Stimulated activated CD4-positive, alpha-beta T cell treated with anti-CD3 and anti-CD28 coated beads, TNF-alpha, amount 100 ng/mL, for 4 hours (primary cell): ENCODE data around the gene WFDC8.
"Not testable (repeated sequence)": the region's sequence is repeated elsewhere in the genome, so short reads cannot be mapped to it uniquely, and the experiment has no call there.

Experiments used
- DNase-seq, 3 experiments: peaks; one replicate each; pipeline ENCODE4 v3.0.0-alpha.2; 2020; ENCODE audit warnings: low read depth in 3 of 3

Gene WFDC8

DNA sequence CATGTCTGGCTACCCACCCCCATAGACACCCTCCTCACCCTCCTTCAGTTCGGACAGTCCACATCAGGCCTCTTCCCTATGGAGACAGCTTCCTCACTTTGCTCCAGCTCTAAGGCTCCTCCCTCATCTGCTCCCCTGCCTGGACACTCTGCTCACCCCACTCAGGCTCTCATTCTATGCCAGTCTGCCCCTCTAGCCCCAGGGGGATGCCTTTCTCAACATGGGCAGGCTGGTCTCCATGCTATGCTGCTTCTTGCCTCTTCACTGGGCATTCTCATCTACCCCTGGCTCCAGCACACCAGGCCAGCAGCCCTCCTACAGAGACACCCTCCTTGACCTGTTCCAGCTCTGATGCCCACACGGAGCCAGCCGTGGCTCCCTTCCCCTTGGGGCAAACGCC lies at the start of gene WFDC8:
TSS of gene WFDC8 (minus strand) at position 101 of the 400 bp plus-strand sequence. CDS start at position 64, 37 bp downstream.
- DNase-seq = no peak

DNA sequence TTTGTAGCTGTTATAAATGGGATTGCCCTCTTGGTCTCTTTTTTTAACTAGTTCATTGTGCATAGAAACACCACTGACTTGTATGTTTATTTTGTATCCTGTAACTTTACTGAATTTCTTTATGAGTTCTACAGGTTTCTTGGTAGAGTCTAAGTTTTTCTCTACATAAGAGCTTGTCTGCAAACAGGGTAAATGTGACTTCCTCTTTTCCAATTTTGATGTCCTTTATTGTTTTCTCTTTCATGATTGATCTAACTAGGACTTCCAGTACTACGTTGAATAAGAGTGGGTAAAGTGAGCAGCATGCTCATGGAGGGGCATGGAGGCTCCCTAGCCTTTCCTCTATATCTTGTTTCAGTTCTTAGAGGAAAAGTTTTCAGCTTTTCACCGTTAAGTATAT lies 47.5 kb upstream of the WFDC8 start:
- no peak for DNase-seq

DNA sequence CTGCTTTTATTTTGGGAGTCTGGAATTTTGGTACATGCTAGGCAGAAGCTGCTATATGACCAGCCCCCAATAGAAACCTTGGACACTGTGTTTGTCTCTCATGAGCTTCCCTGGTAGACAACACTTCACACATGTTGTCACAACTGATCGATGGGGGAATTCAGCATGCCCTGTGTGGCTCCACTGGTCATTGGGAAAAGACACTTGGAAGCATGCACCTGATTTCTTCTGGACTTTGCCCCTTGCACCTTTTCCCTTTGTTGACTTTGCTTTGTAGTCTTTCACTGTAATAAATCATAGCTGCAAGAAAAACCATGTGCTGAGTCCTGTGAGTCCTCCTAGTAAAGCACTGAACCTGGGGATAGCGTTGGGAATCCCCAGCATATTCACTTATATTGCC lies 42.5 kb upstream of the WFDC8 start:
- DNase-seq = no peak

DNA sequence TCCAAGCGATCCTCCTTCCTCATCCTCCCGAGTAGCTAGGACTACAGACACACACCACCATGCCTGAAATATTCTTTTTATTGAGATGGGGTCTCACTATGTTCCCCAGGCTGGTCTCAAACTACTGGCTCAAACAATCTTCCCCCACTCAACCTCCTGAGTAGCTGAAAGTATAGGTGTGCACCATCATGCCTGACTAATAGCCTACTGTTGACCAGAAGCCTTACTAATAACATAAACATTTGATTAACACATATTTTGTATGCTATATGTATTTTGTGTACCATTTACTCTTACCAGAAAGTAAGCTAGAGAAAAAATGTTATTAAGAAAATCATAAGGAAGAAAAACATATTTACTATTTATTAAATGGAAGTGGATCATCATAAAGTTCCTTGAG lies 38.5 kb upstream of the WFDC8 start:
- DNase-seq = no peak

DNA sequence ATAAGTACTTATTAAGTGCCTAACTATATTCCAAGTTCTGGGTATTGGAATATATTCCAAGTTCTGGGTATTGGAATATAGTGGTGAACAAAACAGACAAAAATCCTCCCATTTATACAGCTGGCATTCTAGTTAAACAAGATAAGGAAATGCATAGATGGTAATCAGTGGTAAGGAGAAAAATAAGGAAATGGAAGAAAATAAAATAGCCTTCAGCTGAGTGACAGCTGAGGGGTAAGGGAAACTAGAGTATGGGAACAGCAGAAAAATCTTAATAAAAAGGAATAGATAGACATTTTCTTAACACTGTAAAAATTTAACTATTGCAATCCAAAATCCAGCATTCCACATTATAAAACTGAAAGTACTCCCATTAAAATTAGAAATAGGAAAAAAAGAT lies 33.2 kb upstream of the WFDC8 start:
- no peak for DNase-seq

DNA sequence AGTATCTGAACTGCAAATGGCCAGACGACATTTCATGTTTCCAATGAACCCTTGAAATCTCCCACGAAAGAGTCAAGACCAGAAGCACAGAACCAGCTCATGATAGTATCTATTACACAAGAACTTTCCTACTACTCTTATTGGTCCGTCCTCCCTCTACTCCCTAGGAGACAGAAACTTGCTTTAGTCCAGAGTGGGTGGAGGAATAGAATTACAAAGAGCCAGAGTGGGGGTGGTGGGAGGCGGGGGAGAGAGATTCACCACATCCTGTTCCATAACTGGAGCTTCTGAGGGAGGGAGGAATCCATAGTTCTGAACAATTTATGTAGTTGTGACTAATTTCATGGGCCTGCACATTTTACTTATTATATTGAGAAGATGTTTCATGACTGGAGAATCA lies 32.0 kb upstream of the WFDC8 start:
- DNase-seq = no peak

DNA sequence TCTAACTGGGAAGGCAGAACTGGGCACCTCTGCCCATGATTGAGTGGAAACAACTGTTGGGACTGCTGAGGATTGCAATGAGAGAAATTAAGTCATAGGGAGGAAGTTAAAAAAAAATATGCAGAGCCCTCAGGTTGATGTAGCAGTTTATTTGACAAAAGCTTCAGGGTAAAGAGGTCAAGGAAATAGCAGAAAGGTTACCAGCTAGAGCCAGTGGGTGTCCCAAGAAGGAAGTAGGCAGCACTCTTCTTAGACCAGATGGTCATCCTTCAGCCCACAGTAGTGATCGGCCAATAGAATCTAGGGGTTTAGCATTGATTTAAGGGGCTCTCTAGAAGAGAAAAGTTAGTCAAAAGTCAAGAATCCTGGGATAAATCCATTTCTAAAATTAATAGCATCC lies 28.7 kb upstream of the WFDC8 start:
- DNase-seq = no peak

DNA sequence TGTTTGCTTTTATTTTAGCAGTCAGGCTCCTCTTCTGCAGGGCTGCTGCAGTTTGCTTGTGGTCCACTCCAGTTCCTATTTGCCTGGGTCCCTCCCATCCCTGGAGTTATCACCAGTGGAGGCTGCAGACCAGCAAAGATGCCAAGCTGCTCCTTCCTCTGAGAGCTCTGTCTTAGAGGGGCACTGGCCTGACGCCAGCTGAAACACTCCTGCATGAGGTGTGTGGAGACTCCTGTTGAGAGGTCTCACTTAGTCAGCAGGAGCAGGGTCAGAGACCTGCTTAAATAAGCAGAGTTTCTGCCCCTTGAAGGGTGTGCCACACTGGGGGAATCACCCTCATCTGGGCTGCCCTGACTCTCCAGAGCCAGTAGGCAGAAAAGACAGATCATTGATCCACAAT lies 16.2 kb upstream of the WFDC8 start:
- DNase-seq = no peak

DNA sequence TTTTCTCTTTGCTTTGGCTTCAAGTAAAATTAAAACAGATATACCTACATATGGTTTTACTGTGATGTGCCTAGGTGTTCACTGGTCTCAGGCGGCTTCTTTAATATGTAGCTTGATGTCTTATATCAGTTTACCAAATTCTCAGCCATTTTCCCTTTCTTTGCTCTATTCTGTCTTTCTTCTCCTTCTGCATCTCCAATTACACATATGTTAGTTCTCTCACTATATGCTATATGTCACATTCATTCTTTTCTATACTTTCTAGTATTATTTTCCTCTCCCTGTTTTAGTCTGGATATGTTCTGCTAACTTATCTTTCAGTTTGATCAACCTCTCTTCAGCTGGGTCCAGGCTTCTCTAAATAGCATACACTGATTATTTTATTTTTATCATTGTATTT lies 14.4 kb upstream of the WFDC8 start:
- no peak for DNase-seq

DNA sequence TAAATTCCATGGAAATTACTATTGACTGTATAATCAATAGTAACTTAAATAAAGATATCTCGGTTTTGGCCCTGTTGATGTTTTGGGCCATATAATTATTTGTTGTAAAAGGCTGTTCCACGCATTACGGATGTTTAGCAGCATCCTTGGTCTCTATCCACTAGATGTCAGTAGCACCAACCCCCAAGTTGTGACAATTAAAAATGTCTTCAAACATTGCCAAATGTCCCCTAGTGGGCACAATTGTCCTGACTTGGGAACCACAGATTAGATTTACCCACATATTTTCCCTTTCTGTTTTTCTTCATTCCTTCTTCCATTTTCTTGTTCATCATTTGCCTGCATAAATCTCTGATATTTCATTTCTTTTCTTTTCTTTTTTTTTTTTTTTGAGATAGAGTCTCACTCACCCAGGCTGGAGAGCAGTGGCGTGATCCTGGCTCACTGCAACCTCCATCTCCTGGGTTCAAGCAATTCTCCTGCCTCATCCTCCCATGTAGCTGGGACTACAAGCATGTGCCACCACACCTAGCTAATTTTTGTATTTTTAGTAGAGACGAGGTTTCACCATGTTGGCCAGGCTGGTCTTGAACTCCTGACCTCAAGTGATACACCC lies 13.6 kb upstream of the WFDC8 start:
- no peak for DNase-seq

DNA sequence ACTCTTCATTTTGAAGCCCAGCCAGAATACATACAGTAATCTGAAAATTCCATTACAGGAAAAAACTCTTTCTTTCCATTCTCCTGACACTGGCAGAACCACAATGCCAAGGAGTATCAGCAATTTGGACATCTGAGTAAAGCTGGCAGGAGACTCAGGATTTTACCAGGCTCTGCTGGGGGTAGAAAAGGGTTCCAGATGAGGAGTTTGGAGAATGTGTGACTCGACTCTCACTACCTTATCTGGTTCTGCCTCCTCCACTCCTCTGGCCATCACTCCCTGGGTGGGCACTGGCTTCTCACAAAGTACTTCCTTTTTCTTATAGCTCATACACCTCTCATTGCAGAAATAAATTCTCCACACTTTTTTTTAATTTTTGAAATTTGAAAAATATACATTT lies 10.6 kb upstream of the WFDC8 start:
- DNase-seq = no peak

DNA sequence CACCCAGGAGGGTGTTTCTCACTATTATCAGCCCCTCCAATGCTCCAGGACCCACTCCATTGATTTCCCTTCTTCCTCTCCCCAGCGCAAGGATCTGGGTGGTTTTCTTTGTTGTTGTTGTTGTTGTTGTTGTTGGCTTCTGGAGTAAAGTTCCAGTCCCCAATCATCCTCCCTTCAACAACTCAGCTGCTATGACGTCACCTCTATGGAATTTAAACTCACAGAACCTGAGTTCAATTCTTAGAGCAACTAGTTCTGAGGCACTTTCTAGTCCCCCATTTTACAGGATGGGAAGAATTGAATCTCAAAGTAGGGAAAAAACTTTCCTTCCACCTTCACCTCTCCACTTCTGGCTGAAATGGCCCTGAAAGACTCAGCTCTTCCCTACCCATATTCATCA lies 9.7 kb upstream of the WFDC8 start:
- no peak for DNase-seq

DNA sequence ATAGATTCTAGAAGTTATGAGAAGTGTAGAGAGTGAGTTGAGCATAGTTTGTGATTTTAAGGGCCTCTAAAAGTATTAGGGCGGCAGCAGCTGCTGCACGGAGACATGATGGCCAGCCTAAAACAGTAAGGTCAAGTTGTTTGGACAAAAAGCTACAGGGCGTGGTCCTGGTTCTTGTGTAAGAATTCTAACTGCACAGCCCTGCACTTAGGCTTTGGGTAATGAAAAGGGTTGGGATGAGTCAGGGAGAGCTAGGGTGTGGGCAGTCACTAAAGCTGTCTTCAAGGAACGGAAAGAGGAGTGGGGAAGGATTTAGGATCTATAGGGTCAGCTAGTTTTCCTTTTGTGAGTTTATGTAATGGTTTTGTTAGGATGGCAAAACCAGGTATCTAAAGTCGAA lies 6.9 kb upstream of the WFDC8 start:
- not testable (repeated sequence) for DNase-seq

DNA sequence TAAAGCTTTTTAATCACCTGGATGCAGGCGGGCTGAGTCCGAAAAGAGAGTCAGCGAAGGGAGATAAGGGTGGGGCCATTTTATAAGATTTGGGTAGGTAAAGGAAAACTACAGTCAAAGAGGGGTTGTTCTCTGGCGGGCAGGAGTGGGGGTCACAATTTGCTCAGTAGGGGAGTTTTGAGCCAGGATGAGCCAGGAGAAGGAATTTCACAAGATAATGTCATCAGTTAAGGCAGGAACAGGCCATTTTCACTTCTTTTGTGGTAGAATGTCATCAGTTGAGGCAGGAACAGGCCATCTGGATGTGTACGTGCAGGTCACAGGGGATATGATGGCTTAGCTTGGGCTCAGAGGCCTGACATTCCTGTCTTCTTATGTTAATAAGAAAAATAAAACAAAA lies 5.2 kb upstream of the WFDC8 start:
- not testable (repeated sequence) for DNase-seq

DNA sequence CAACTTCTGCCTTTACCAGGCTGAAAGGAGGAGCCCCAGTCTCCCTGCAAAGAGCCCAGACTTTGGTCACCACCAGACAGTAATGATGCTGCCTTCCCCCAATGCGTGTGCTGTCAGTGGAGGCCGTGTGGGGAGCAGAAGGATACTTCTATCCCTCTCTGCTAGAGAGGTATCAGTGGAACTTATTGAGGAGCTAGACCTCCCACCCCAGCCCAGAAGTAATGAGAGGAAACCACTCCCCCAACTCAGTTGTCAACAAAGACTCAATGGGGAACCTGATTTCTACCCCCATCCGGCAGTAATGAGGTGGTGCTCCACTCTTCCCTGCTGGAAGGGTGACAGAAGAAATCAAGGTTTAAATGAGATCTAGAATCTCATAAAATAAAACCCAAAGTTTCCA lies 4.4 kb upstream of the WFDC8 start:
- no peak for DNase-seq

DNA sequence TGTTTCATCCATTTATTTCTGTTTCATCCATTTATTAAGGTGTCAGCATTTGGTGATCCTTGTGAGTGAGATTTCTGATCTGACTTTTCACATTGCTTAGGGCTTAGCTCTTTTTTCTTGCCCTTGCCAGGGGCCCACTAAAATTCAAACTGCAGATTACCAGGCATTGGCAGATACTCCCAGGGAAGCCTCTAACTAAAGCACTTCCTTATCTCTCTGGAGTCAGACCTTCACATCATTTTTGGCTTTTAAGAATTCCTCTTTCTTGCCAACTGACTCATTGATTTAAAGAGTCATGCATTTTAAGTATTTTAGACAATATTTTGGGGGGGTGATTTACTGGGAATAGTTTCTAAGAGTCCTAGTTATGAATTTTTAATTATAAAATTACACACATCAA lies 2.6 kb upstream of the WFDC8 start:
- no peak for DNase-seq

DNA sequence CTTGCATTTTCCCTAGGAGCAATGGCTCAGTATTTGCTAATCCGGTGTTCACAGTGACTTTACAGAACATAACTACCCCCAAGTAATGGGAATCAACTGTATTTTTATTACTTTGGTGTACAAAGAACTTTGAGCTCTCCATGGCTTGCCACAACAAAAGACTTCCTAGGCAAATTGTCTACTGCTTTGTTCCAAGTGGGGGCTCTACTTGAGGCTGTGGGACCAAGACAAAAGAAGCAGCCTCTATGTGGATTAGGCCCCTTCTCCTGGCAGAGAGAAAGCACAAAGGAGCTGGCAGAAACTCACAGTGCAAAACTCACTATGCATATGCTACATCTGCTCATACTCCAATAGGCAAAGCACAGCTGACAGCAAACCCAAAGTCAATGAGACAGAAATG lies 853 bp downstream of the WFDC8 start:
- DNase-seq = no peak

DNA sequence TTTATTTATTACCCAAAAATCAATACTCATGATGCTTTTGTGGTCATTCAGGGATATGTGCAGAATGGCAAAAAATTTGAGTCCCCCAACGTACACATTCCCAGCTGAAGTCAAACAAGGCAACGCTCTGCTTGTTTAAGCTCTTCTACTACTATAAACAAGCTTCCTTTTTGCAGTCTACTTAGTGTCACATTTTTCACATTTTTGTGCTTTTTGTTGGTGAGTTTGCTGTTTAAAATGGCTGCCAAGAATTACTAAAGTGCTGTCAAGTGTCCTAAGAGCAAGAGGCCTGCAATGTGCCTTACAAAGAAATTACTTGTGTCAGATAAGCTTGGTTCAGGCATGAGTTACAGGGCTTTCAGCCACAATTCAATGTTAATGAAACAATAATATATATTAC lies 2.1 kb downstream of the WFDC8 start:
- no peak for DNase-seq

DNA sequence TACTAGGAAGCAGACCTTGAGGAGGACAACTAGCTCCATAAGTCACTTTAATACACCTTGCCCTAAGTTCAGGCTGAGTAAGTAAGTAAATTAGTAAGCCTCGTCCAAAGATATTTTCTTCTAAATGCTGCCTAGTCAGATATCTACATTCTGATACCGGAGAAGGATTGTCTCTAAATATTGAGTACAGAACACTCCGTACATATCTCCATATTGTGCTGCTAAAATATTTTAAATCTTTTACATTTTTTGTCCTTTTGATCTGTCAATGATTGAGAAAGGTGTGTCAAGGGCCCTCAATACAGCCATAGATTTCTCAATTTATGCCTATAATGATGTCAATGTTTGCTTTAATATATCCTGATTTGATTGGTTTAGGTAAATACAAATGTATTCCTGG lies 3.2 kb downstream of the WFDC8 start:
- no peak for DNase-seq

DNA sequence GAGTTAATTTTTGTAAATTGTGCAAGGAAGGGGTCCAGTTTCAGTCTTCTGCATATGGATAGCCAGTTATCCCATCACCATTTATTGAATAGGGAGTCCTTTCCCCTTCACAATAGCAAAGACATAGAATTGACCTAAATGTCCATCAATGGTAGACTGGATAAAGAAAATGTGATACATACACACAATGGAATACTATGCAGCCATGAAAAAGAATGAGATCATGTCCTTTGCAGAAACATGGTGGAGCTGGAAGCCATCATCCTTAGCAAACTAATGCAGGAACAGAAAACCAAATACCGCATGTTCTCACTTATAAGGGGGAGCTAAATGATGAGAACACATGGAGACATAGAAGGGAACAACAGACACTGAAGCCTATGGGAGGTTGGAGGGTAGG lies 9.4 kb downstream of the WFDC8 start:
- DNase-seq = not testable (repeated sequence)

DNA sequence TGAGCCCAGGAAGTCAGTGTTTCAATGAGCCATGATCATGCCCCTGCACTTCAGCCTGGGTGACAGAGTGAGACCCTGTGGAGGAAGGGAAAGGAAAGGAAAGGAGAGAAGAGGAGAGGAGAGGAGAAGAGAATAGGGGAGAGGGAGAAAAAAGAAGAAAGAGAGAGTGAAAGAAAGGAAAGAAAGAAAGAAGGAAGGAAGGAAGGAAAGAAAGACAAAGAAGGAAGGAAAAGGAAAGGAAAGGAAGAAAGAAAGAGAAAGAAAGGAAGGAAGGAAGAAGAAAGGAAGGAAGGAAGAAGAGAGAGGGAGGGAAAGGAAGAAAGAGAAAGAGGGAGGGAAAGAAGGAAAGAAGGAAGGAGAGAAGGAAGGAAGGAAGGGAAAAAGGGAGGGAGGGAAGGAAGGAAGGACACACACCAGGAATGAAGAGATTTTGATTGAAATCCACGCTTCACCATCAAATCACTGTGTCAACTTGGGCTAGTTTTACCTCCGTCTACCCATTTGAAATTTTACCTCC lies 14.3 kb downstream of the WFDC8 start:
- no peak for DNase-seq

DNA sequence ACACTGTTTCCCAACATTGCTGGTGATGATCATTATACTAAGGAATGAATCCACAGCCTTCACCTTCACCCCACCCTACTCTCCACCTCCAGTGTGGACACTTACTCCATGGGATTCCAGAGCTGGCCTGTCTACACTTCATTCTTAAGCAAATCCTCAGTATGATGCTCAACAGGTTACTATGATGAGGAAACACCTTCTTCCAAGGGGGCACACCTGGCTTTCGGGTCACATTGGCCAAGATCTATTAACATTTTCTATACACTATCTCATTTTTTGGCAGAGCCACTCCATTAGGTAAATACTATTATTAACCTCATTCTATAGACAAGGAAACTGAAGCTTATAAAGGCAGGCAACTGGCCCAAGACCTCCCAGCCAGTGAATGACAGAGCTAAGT lies 23.9 kb downstream of the WFDC8 start:
- DNase-seq = no peak

DNA sequence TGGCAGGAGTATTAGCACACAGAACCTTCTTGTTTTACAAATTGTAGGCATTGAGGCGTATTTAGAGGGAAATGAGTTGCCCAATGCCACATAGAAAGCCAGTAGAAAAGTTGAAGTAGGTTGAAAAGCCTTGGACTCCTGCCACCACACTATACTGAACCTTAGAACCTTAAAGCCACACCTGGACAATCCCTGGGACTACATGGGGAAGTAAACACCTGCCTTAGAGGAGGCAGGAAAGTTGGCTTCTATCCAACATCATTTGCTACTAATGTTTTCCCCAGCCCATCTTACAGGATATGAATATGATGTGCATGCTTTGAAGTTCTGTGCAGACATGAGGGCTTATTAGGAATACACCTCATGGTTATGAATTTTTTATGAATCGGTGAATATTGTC lies 26.6 kb downstream of the WFDC8 start:
- no peak for DNase-seq

DNA sequence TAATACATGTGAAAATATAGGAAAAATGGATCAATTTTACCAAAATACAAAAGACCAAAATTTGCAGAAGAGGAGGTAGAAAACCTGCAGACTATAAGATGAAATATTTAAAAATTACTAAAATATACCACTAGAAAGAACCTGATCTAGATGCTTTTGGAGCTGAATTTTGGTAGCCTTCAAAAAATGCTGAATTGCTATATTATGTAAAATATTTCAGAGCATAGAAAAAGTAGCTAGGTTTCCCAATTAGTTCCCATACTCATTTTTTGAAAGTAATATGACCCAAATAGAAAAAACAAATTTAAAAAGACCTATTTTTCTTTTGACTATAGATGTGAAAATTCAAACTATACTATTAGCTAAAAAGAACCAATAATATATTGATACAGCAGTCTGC lies 28.3 kb downstream of the WFDC8 start:
- no peak for DNase-seq
